ENCODE results near the gene GAREM2. TPM values are rescaled to one million over a fixed set of nuclear protein-coding genes. Genes with fewer than 3 reads are reported as not detected.

Gene GAREM2
- total RNA-seq: 1.3 TPM in 2 replicates

GRCh38 chr2:26172871-26173775 is at the start of gene GAREM2:
GAREM2 (plus strand) TSS chr2:26173088; CDS start chr2:26173221, 133 bp downstream.

Other genes with a start within 250 kb of the GAREM2 start
- 10.5 and 17.5 TPM in 2 replicates for gene KIF3C, start 190.6 kb upstream of the GAREM2 start, total RNA-seq
- gene RAB10, start 139.0 kb upstream of the GAREM2 start, total RNA-seq: 132 and 225 TPM in 2 replicates
- 115 and 143 TPM in 2 replicates for gene HADHA, start 71.5 kb downstream of the GAREM2 start, total RNA-seq
- gene HADHB, start 71.9 kb downstream of the GAREM2 start, total RNA-seq: 75.4 and 88.6 TPM in 2 replicates
- 17.9 and 34.6 TPM in 2 replicates for gene SELENOI, start 173.1 kb downstream of the GAREM2 start, total RNA-seq
- under 0.01 TPM in 2 replicates for gene ADGRF3, start 173.7 kb downstream of the GAREM2 start, total RNA-seq
- gene DRC1, start 228.8 kb downstream of the GAREM2 start, total RNA-seq: not detected in 2 replicates

Data from placental pericyte (primary cell).